Measurements from ENCODE around the gene PUDP.

- TF ChIP-seq POLR2A (IDR thresholded peaks at IDR 0.05; ENCODE audit: borderline replicate concordance, extremely low read depth, insufficient read depth, insufficient read length) (no peak), SIN3A (IDR thresholded peaks at IDR 0.05; ENCODE audit: low read depth) (no peak), EZH2 (IDR thresholded peaks at IDR 0.05) (no peak), CTCF (IDR thresholded peaks at IDR 0.05 in 2 of 3, conservative IDR thresholded peaks at IDR 0.05 in 1 of 3; ENCODE audit: borderline replicate concordance in 1 of 3, insufficient read depth in 1 of 3, low read depth in 2 of 3, low read length in 2 of 3) (no peak), POLR2AphosphoS5 (IDR thresholded peaks at IDR 0.05; ENCODE audit: low read depth, low read length) (no peak), ZBTB33 (IDR thresholded peaks at IDR 0.05; ENCODE audit: extremely low read depth, insufficient replicate concordance, low read length) (no peak), REST (IDR thresholded peaks at IDR 0.05; ENCODE audit: low read depth) (no peak), CEBPB (IDR thresholded peaks at IDR 0.05; ENCODE audit: low read depth) (no peak), JUND (IDR thresholded peaks at IDR 0.05) (no peak), SP1 (IDR thresholded peaks at IDR 0.05; ENCODE audit: low read depth) (no peak), MAX (IDR thresholded peaks at IDR 0.05) (no peak)
These were observed 8.9 kb upstream of the PUDP start for GRCh38 chrX:7156879-7157278.

Data from HCT116 (cell line).